GM19455 (cell line): ENCODE measurements around the gene TDO2.
A peak's percentile ranks its signal among the peaks of the same experiment; 100 is the strongest.

Experiments
- ATAC-seq: cut with Tn5 transposase; IDR thresholded peaks from one replicate; pipeline ENCODE4 v1.9.1; 2021; ENCODE audit not compliant: unreplicated experiment

TDO2 gene

DNA sequence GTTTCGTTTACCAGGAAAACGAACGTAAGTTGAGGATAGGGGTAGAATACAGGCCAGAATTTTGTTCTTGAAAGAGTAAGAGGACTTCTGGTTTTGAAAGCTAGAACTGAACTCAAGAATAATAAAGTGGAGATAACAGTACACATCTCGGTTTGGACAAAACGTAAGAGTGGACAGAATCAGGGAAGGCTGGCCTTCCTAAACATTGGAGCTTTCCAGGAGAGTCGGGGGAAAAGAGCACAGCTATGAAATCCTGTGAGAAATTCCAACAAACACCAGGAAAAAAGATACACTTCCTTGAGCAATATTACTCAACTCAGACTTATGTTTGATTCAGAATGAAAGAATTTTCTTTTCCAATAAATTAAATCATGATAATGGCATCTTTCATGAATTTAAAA is 49.0 kb downstream of the TDO2 start:
- ATAC-seq: no peak

DNA sequence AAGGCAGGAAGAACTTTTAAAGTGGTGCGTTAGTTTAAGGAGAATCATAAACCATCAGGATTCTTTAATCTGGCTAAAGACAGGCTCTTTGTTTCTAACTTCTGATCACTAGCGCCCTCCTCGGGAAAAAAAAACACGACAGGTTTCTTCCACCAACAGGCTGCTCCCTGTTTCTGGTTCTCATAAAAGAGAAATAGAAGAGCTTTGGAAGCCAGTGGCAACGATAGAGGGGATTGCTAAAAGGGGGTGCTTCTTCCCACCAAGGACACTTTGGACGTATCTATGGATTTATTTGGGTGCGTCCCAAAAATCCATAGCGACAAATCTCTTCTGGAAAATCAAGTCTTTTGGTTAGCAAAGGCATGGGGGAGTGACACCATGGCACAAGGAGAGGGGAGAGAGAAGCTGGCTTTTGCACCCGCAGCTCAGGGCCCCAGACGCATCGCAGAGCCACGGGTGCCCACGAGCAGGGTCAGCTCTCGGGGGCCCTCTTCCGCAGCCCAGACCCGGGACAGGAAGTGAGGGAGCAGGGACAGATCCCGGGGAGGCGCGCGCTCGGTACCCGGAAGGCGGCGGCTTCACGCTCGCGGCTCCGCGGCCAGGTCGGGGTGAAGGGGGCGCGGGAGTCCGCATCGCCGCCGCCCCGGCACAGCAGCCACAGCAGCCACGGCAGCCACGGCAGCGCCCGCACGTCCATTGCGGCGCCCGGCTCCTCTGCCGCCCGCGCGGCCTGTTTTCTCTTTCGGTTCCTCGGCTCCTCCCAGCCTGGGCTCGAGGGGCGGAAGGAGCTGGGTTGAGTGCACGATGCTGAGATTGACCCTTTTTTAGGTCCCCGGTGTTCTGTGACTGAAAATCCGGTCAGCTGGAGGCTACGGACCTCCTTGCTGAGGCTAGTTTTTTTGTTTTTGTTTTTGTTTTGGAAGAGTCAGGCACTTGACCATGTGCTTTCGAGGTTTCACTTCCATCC is 49.9 kb downstream of the TDO2 start, which contains the start of gene CTSO:
TSS of gene CTSO (minus strand) at position 716 of the 967 bp plus-strand sequence. CDS start at position 697, 19 bp downstream.
- ATAC-seq: peak; percentile 97

DNA sequence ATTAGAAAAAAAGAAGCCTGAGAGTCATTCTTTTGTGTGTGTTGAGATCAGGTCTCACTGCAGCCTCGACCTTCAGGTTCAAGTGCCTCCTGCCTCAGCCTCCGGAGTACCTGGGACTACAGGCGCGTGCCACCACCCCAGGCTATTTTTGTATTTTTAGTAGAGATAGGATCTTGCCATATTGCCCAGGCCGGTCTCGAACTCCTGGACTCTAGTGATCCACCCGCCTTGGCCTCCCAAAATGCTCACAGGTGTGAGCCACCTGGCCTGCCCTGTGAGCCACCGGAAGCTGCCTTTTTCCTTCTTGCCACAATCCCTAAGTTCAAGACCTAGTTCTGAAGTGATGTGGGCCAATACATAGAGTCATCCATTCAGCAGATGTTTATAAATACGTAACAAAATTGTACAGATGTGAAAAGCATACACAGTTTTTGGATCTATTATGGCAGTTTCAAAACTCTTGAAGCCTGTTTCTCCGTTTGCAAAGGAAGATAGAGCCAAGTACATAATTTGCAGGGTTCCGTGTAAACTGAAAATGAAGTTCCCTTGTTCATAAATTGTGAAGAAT is 50.7 kb downstream of the TDO2 start:
- no peak for ATAC-seq

DNA sequence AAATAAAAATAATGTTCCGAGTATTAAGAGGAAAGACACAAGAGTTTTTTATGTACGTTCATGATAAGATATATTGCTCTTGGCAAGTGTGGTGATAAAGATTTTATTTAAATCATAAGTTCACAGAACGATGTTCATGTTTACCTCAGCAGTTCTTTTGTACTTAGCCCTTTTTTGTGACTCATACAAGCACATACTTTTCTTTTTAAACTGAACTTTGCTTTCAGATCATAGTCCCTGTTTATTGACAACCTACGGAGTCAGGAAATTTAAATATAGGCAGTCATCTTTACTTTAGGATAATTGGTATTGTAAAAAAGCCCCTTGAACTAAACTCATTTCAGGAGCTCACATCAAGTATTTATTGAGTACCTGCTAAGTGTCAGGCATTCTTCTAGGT is 51.4 kb downstream of the TDO2 start:
- ATAC-seq: no peak

DNA sequence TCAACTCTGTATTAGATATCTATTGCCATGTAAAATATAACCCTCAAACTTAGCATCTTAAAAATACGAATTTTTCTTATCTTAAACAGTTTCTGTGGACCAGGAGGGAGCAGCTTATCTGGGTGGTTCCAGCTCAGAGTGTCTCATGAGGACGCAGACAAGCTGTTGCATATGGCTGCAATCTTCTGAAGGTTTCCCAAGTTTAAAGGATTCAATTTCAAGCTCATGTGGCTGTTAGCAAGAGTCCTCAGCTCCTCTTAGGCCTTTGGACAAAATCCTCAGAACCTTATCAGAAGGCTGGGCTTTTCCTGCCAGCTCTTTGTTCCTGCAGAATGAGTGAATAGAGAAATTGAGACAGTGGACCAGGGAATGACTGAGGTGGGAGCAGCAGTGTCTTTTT is 53.0 kb downstream of the TDO2 start:
- ATAC-seq: no peak

DNA sequence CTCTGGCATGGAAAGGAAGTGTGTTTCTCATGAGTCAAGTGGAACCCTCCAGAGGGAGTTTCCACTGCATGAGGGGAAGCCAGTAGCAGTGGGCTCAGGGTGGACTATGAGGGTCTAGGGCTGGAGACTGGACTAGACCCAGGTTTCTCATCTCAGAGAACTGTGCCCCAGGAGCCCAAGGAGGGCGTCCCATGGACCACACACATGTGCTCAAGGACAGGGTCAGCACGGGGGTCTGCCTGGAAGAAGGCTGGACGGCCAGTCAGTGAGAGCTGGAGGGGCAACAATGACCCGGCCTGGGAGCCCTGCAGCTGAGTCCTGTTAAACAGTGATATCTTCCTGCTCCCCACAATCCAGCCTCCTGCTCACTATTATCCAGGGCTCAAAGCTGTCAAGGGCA is 55.9 kb downstream of the TDO2 start:
- ATAC-seq: no peak

DNA sequence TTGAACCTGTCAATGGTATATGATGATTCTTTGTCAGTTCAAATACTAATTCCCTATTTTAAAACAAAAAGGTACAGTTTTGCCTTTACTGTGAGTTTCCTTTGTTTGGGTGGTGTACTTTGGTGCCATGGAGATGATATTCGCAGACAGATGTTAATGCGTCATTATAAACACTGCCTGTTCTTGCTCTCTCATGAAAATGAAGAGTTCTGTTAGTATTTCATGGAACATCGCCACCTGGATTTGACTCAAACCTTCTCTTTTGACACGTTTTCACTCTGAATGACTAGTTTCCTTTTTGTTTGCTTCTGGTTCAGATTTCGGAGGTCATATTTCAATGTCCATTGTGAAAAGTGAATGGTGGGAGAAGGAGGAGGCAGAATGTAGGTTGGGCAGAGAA is 57.0 kb downstream of the TDO2 start:
- ATAC-seq: no peak

DNA sequence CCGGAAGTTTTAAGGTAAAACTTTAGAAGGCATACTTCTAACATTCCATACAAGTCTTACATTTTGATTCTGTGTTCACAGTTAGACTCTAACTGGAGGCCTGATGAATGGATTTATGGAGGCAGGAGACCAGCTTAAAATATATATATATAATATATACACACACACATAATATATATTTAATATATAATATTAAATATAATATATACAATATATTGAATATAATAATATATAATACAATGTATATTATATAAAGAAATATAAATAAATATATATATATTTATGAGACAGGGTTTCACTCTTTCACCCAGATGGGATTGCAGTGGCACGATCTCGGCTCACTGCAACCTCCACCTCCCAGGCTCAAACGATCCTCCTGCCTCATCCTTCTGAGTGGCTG is 58.1 kb downstream of the TDO2 start:
- no peak for ATAC-seq

DNA sequence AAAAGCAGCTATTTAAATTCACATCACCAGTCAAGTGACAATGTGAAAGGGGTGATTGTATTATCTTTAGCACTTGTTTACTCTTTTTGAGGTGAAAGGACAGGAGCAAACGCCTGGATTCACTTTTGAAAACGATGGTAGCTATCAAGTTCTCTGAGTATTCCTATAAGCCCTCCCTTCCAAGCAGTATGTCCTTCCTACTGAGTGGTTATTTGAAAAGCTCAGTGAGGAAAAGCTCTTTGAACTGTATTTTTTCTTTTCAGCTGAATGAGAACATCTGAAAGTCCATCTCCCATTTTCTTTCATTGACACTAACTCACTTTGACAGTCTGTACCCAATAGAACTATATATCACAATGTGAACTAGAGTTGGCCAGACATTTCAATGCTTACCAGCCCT is 59.3 kb downstream of the TDO2 start:
- ATAC-seq: no peak

DNA sequence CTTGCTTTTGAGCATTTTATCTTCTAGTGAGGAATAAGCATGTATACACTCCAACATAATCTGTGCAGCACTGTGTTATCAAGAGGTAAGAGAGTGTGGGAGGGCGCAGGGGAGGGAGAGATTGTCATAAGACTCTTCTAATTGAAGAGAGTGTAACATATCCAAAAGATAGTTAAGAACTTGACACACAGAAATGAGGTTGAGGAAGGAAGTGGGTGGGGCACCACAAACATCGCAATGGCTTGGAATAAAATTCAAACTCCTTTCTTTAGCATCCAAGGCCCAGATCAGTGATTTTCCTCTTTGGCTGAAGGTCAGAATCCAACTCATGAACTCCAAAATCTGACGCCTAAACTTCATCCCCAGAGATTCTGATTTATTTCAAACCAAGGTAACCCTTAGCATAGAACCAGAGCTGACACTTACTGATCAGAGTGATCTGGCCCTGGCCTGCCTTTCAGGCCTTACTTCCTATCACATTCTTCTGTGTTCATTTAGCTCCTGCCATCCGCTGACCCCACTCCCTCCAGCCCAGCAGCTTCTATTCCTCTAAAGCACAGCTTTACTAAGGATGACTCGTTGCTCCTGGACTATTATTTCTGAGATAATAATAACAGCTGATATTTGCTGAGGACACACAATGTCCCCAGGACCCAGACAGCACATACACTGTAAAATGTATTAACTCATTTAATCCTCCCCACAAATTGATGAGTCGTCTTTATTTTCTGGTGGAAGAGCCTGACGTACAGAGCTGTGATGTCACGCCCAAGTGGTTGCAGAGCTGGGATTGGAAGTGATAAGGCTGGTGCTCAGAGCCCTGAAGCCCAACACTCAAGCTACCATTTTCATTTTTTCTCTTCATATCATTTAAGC is 60.8 kb downstream of the TDO2 start:
- ATAC-seq: no peak

DNA sequence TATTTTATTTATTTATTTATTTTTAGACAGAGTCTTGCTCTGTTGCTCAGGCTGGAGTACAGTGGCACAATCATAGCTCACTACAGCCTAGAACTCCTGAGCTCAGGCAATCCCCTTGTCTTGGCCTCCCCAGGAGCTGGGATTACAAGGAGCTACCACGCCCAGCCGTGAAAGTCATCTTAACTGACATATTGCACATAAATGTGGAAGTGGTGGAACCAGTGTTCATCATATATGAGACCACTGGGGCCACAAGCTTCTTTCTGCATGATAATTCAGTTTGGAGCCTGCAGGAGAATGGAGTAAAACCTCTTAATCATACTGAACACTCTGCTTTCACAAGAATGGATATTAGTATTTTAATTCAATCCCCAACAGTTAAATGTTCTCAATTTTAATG is 62.7 kb downstream of the TDO2 start:
- ATAC-seq: no peak

DNA sequence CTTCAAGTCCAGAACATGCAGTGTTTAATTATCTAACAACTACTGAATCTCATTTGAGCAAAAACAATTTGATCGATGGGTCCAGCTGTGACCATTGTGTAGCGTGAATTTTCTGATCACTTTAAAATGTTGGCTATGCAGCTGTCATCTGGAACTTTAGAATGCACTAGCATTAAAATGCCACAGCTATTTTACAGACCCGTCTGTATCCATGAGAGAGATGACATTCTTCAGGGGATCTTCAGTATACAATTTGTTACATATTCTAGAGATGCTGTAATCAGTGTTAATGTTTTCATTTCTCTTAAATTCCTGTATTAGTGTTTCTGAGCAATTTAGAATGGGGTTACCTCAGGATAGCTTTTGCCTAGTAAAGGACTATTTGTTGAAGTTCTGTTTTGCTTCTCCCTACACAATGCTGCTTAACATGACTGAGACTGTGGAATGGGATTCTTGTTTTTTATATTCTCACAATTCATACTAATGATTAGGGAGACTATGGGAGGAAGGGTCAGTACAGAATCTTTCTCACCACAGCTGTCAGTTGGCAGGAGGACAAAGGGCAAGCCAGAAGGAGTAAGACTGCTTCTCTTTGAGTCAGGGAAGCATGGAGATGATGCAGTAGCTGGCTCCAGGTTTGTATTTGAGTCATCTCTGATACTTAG is 63.4 kb downstream of the TDO2 start:
- ATAC-seq: no peak
